ENCODE results near the gene LTBP1.

LTBP1 gene

GRCh38 chr2:33000986-33001385 is 54.2 kb downstream of the LTBP1 start:
- no peaks in the 10 kb centered on the region for H3K36me3 Mint-ChIP-seq
- H3K4me1 Mint-ChIP-seq (ENCODE audit: low read depth) = no peaks in the 10 kb centered on the region
- no peak overlapping the region for H3K27ac Mint-ChIP-seq
- H3K9me3 Mint-ChIP-seq (ENCODE audit: low read depth) = peaks cover 1% of the 10 kb centered on the region
- H3K27me3 Mint-ChIP-seq = no peaks in the 10 kb centered on the region
- H3K4me3 Mint-ChIP-seq = no peak overlapping the region

GRCh38 chr2:33001823-33002222 is 55.1 kb downstream of the LTBP1 start:
- Mint-ChIP-seq H3K4me3 (no peak overlapping the region), H3K27ac (no peak overlapping the region), H3K4me1 (ENCODE audit: low read depth) (no peaks in the 10 kb centered on the region), H3K27me3 (no peaks in the 10 kb centered on the region), H3K36me3 (no peaks in the 10 kb centered on the region), H3K9me3 (ENCODE audit: low read depth) (no peaks in the 10 kb centered on the region)

GRCh38 chr2:33002863-33003262 is 56.1 kb downstream of the LTBP1 start:
- no peaks in the 10 kb centered on the region for H3K27me3 Mint-ChIP-seq
- no peaks in the 10 kb centered on the region for H3K36me3 Mint-ChIP-seq
- no peaks in the 10 kb centered on the region for H3K4me1 Mint-ChIP-seq (ENCODE audit: low read depth)
- H3K4me3 Mint-ChIP-seq = no peak overlapping the region
- no peaks in the 10 kb centered on the region for H3K9me3 Mint-ChIP-seq (ENCODE audit: low read depth)
- no peak overlapping the region for H3K27ac Mint-ChIP-seq

GRCh38 chr2:33005057-33005456 is 58.3 kb downstream of the LTBP1 start:
- Mint-ChIP-seq H3K4me3 (no peak overlapping the region), H3K4me1 (ENCODE audit: low read depth) (no peaks in the 10 kb centered on the region), H3K27ac (no peak overlapping the region), H3K36me3 (no peaks in the 10 kb centered on the region), H3K27me3 (no peaks in the 10 kb centered on the region), H3K9me3 (ENCODE audit: low read depth) (no peaks in the 10 kb centered on the region)

GRCh38 chr2:33008716-33009115 is 62.0 kb downstream of the LTBP1 start:
- H3K9me3 Mint-ChIP-seq (ENCODE audit: low read depth) = no peaks in the 10 kb centered on the region
- H3K4me1 Mint-ChIP-seq (ENCODE audit: low read depth) = no peaks in the 10 kb centered on the region
- H3K36me3 Mint-ChIP-seq = no peaks in the 10 kb centered on the region
- no peaks in the 10 kb centered on the region for H3K27me3 Mint-ChIP-seq
- H3K4me3 Mint-ChIP-seq = no peak overlapping the region
- no peak overlapping the region for H3K27ac Mint-ChIP-seq

- H3K9me3 Mint-ChIP-seq (ENCODE audit: low read depth) = no peaks in the 10 kb centered on the region
- no peak overlapping the region for H3K27ac Mint-ChIP-seq
- no peaks in the 10 kb centered on the region for H3K27me3 Mint-ChIP-seq
- no peak overlapping the region for H3K4me3 Mint-ChIP-seq
- H3K4me1 Mint-ChIP-seq (ENCODE audit: low read depth) = no peaks in the 10 kb centered on the region
- no peaks in the 10 kb centered on the region for H3K36me3 Mint-ChIP-seq
Measured at GRCh38 chr2:33009249-33009648, 62.5 kb downstream of the LTBP1 start.

GRCh38 chr2:33011373-33011772 is 64.6 kb downstream of the LTBP1 start:
- no peak overlapping the region for H3K4me3 Mint-ChIP-seq
- H3K36me3 Mint-ChIP-seq = no peaks in the 10 kb centered on the region
- no peak overlapping the region for H3K27ac Mint-ChIP-seq
- no peaks in the 10 kb centered on the region for H3K9me3 Mint-ChIP-seq (ENCODE audit: low read depth)
- H3K4me1 Mint-ChIP-seq (ENCODE audit: low read depth) = no peaks in the 10 kb centered on the region
- no peaks in the 10 kb centered on the region for H3K27me3 Mint-ChIP-seq

GRCh38 chr2:33011941-33012340 is 65.2 kb downstream of the LTBP1 start:
- Mint-ChIP-seq H3K27ac (no peak overlapping the region), H3K4me3 (no peak overlapping the region), H3K9me3 (ENCODE audit: low read depth) (no peaks in the 10 kb centered on the region), H3K4me1 (ENCODE audit: low read depth) (no peaks in the 10 kb centered on the region), H3K36me3 (no peaks in the 10 kb centered on the region), H3K27me3 (no peaks in the 10 kb centered on the region)

- no peaks in the 10 kb centered on the region for H3K4me1 Mint-ChIP-seq (ENCODE audit: low read depth)
- H3K27ac Mint-ChIP-seq = no peak overlapping the region
- no peaks in the 10 kb centered on the region for H3K9me3 Mint-ChIP-seq (ENCODE audit: low read depth)
- no peak overlapping the region for H3K4me3 Mint-ChIP-seq
- H3K27me3 Mint-ChIP-seq = no peaks in the 10 kb centered on the region
- no peaks in the 10 kb centered on the region for H3K36me3 Mint-ChIP-seq
Measured at GRCh38 chr2:33013684-33014110, 66.9 kb downstream of the LTBP1 start.

- Mint-ChIP-seq H3K36me3 (no peaks in the 10 kb centered on the region), H3K9me3 (ENCODE audit: low read depth) (no peaks in the 10 kb centered on the region), H3K27ac (no peak overlapping the region), H3K4me3 (no peak overlapping the region), H3K27me3 (no peaks in the 10 kb centered on the region), H3K4me1 (ENCODE audit: low read depth) (no peaks in the 10 kb centered on the region)
Measured at GRCh38 chr2:33014268-33014667, 67.5 kb downstream of the LTBP1 start.

GRCh38 chr2:33015421-33016142 is 68.8 kb downstream of the LTBP1 start:
- Mint-ChIP-seq H3K4me3 (no peak overlapping the region), H3K27me3 (no peaks in the 10 kb centered on the region), H3K27ac (no peak overlapping the region), H3K4me1 (ENCODE audit: low read depth) (no peaks in the 10 kb centered on the region), H3K9me3 (ENCODE audit: low read depth) (no peaks in the 10 kb centered on the region), H3K36me3 (no peaks in the 10 kb centered on the region)

- Mint-ChIP-seq H3K27me3 (peaks cover 4% of the 10 kb centered on the region), H3K4me1 (ENCODE audit: low read depth) (no peaks in the 10 kb centered on the region), H3K4me3 (no peak overlapping the region), H3K36me3 (no peaks in the 10 kb centered on the region), H3K9me3 (ENCODE audit: low read depth) (no peaks in the 10 kb centered on the region), H3K27ac (no peak overlapping the region)
Measured at GRCh38 chr2:33018271-33018670, 71.5 kb downstream of the LTBP1 start.

- Mint-ChIP-seq H3K4me3 (no peak overlapping the region), H3K27me3 (peaks cover 12% of the 10 kb centered on the region)
Measured at GRCh38 chr2:33019796-33020195, 73.0 kb downstream of the LTBP1 start.

GRCh38 chr2:33020883-33021282 is 74.1 kb downstream of the LTBP1 start:
- Mint-ChIP-seq H3K27ac (no peak overlapping the region), H3K27me3 (peaks cover 12% of the 10 kb centered on the region), H3K36me3 (no peaks in the 10 kb centered on the region), H3K9me3 (ENCODE audit: low read depth) (no peaks in the 10 kb centered on the region), H3K4me3 (no peak overlapping the region), H3K4me1 (ENCODE audit: low read depth) (no peaks in the 10 kb centered on the region)

More at GRCh38 chr2:33019796-33020195, 73.0 kb downstream of the LTBP1 start:
- no peaks in the 10 kb centered on the region for H3K36me3 Mint-ChIP-seq
- no peaks in the 10 kb centered on the region for H3K4me1 Mint-ChIP-seq (ENCODE audit: low read depth)
- H3K27ac Mint-ChIP-seq = no peak overlapping the region
- H3K9me3 Mint-ChIP-seq (ENCODE audit: low read depth) = no peaks in the 10 kb centered on the region

- no peaks in the 10 kb centered on the region for H3K4me1 Mint-ChIP-seq (ENCODE audit: low read depth)
- no peak overlapping the region for H3K4me3 Mint-ChIP-seq
- H3K27me3 Mint-ChIP-seq = peaks cover 12% of the 10 kb centered on the region
- H3K36me3 Mint-ChIP-seq = no peaks in the 10 kb centered on the region
- no peaks in the 10 kb centered on the region for H3K9me3 Mint-ChIP-seq (ENCODE audit: low read depth)
- H3K27ac Mint-ChIP-seq = no peak overlapping the region
Measured at GRCh38 chr2:33021542-33022227, 74.9 kb downstream of the LTBP1 start.

All from activated naive CD8-positive, alpha-beta T cell (primary cell).